Measurements from ENCODE around the gene PACC1.
"Not testable (repeated sequence)": the region's sequence is repeated elsewhere in the genome, so short reads cannot be mapped to it uniquely, and the experiment has no call there.

Gene PACC1

GRCh38 chr1:212323066-212323465 lies 91.6 kb downstream of the PACC1 start:
- DNase-seq: no peak

GRCh38 chr1:212321031-212321430 lies 93.7 kb downstream of the PACC1 start:
- not testable (repeated sequence) for DNase-seq

GRCh38 chr1:212317916-212318315 lies 96.8 kb downstream of the PACC1 start:
- no peak for DNase-seq

- no peak for DNase-seq
Measured at GRCh38 chr1:212315907-212316306, 98.8 kb downstream of the PACC1 start.

GRCh38 chr1:212315184-212315583 lies 99.5 kb downstream of the PACC1 start:
- DNase-seq: no peak

Data from SHP77 treated with DMSO at 0.1 percent for 48 hours (cell line).